Left hindlimb (tissue), 1 donor: ENCODE measurements around the gene RSF1.

Experiments used
- DNase-seq: peaks from one replicate; pipeline ENCODE4 v3.0.0-alpha.2; 2018

Gene RSF1

GRCh38 chr11:77736473-77736872 is 84.0 kb downstream of the RSF1 start:
- no peak for DNase-seq

GRCh38 chr11:77734890-77735289 is 85.6 kb downstream of the RSF1 start:
- DNase-seq = no peak

- no peak for DNase-seq
Measured at GRCh38 chr11:77732143-77732542, 88.4 kb downstream of the RSF1 start.

- DNase-seq = no peak
Measured at GRCh38 chr11:77730789-77731188, 89.7 kb downstream of the RSF1 start.

GRCh38 chr11:77729063-77729462 is 91.5 kb downstream of the RSF1 start:
- DNase-seq = no peak

- DNase-seq = no peak
Measured at GRCh38 chr11:77728203-77728786, 92.2 kb downstream of the RSF1 start.

- no peak for DNase-seq
Measured at GRCh38 chr11:77726524-77726923, 94.0 kb downstream of the RSF1 start.

- DNase-seq = no peak
Measured at GRCh38 chr11:77725433-77725832, 95.1 kb downstream of the RSF1 start.

GRCh38 chr11:77724636-77725035 is 95.9 kb downstream of the RSF1 start:
- no peak for DNase-seq

GRCh38 chr11:77723024-77723423 is 97.5 kb downstream of the RSF1 start:
- no peak for DNase-seq

GRCh38 chr11:77710358-77710757 is 110.2 kb downstream of the RSF1 start:
- DNase-seq = no peak

- no peak for DNase-seq
Measured at GRCh38 chr11:77705876-77706579, 114.5 kb downstream of the RSF1 start.

GRCh38 chr11:77705195-77705875 is 115.2 kb downstream of the RSF1 start:
- no peak for DNase-seq

GRCh38 chr11:77704029-77704428 is 116.5 kb downstream of the RSF1 start:
- DNase-seq = no peak

GRCh38 chr11:77699425-77699824 is 121.1 kb downstream of the RSF1 start:
- no peak for DNase-seq

- DNase-seq = no peak
Measured at GRCh38 chr11:77698896-77699295, 121.6 kb downstream of the RSF1 start.

GRCh38 chr11:77697865-77698264 is 122.7 kb downstream of the RSF1 start:
- DNase-seq = no peak

GRCh38 chr11:77695417-77695816 is 125.1 kb downstream of the RSF1 start:
- DNase-seq = no peak

- DNase-seq = no peak
Measured at GRCh38 chr11:77690649-77691048, 129.9 kb downstream of the RSF1 start.

- DNase-seq = no peak
Measured at GRCh38 chr11:77687088-77687487, 133.4 kb downstream of the RSF1 start.

- no peak for DNase-seq
Measured at GRCh38 chr11:77677138-77677537, 143.4 kb downstream of the RSF1 start.

GRCh38 chr11:77672264-77672663 is 148.3 kb downstream of the RSF1 start:
- no peak for DNase-seq

GRCh38 chr11:77669848-77670511 is 150.5 kb downstream of the RSF1 start:
- DNase-seq = no peak

- no peak for DNase-seq
Measured at GRCh38 chr11:77668760-77669159, 151.8 kb downstream of the RSF1 start.
